H1 (cell line): Measurements from ENCODE around the gene AIG1. TPM values are rescaled to one million over a fixed set of nuclear protein-coding genes. Genes with fewer than 3 reads are reported as not detected.
"Not testable (repeated sequence)": the region's sequence is repeated elsewhere in the genome, so short reads cannot be mapped to it uniquely, and the experiment has no call there.

ENCODE experiments used
- CTCF ChIA-PET: fragments of 300-600 bp; sonication (Branson Sonifier 250); formaldehyde crosslinking; loops from one replicate; lab custom pipeline; 2021; ENCODE audit not compliant: partially characterized antibody; lab: Charles Lee
- POLR2A ChIA-PET: fragments of 300-600 bp; sonication (Branson Sonifier 250); formaldehyde crosslinking; loops from one replicate; lab custom pipeline; 2021; ENCODE audit warnings: inconsistent platforms; ENCODE audit not compliant: partially characterized antibody; lab: Charles Lee
- DNase-seq, 2 experiments: peaks; one replicate each; pipeline versions ENCODE4 v3.0.0 to v3.0.0-alpha.2; 2010 to 2022; ENCODE audit warnings: low spot score in 2 of 2, low read depth in 1 of 2, mixed read lengths in 1 of 2
- FAIRE-seq: peaks from 2 replicates; lab custom pipeline; 2011; peaks lifted over from hg19 to GRCh38; lab: Jason Lieb, UNC
- H2AFZ ChIP-seq: 2 replicates; pipeline ENCODE4 v1.8.1; 2012; ENCODE audit warnings: low read length, inconsistent platforms
- H2AK5ac ChIP-seq: 2 replicates; pipeline ENCODE4 v1.6.1; 2013; ENCODE audit warnings: low read depth, low read length
- H2BK120ac ChIP-seq: replicated peaks from 2 replicates; pipeline ENCODE3; 2013; ENCODE audit warnings: low read depth, low read length, inconsistent platforms
- H2BK12ac ChIP-seq: 2 replicates; pipeline ENCODE4 v1.6.1; 2013; ENCODE audit warnings: low read depth, low read length
- H2BK15ac ChIP-seq: 2 replicates; pipeline ENCODE4 v1.6.1; 2013; ENCODE audit warnings: low read length
- H2BK20ac ChIP-seq: 2 replicates; pipeline ENCODE4 v1.6.1; 2013; ENCODE audit warnings: low read length
- H2BK5ac ChIP-seq: 2 replicates; pipeline ENCODE4 v1.6.1; 2013; ENCODE audit warnings: low read depth, low read length
- H3K14ac ChIP-seq: 2 replicates; pipeline ENCODE4 v1.6.1; 2013; ENCODE audit warnings: inconsistent platforms; ENCODE audit not compliant: insufficient read length
- H3K18ac ChIP-seq: 2 replicates; pipeline ENCODE4 v1.6.1; 2013; ENCODE audit warnings: low read length; ENCODE audit errors: extremely low read depth
- H3K23ac ChIP-seq: 2 replicates; pipeline ENCODE4 v1.6.1; 2013; ENCODE audit warnings: inconsistent platforms; ENCODE audit not compliant: insufficient read length
- H3K23me2 ChIP-seq: 2 replicates; pipeline ENCODE4 v1.6.1; 2013; ENCODE audit warnings: low read depth, low read length
- H3K27ac ChIP-seq: 2 replicates; pipeline ENCODE4 v1.6.1; 2011; ENCODE audit warnings: low read depth, low read length, inconsistent platforms
- H3K27me3 ChIP-seq, 4 experiments: replicated peaks in 1 of 4; 1 replicate in 1 of 4; 2 replicates in 3 of 4; pipeline versions ENCODE4 v1.6.1 to v1.8.1; 2011 to 2013; ENCODE audit warnings: low read length in 3 of 4, mild to moderate bottlenecking in 3 of 4, inconsistent platforms in 2 of 4, mixed read lengths in 2 of 4, moderate library complexity in 1 of 4; ENCODE audit not compliant: control insufficient read depth in 3 of 4, insufficient read depth in 3 of 4; ENCODE audit errors: extremely low read depth in 1 of 4
- H3K36me3 ChIP-seq, 4 experiments: 2 replicates each; pipeline versions ENCODE4 v1.6.1 to v1.8.1; 2011 to 2013; ENCODE audit warnings: mild to moderate bottlenecking in 4 of 4, low read length in 3 of 4, moderate library complexity in 2 of 4, control low read depth in 1 of 4, inconsistent platforms in 1 of 4; ENCODE audit not compliant: insufficient read depth in 4 of 4, control insufficient read depth in 2 of 4
- H3K4ac ChIP-seq: replicated peaks from 2 replicates; pipeline ENCODE3; 2013; ENCODE audit warnings: low read length, low read depth, mixed read lengths, inconsistent platforms; ENCODE audit not compliant: insufficient read length
- H3K4me1 ChIP-seq, 4 experiments: replicated peaks in 1 of 4; 1 replicate in 1 of 4; 2 replicates in 3 of 4; pipeline versions ENCODE4 v1.6.1 to v1.8.1; 2011 to 2013; ENCODE audit warnings: low read length in 3 of 4, inconsistent platforms in 2 of 4, mixed read lengths in 1 of 4; ENCODE audit not compliant: insufficient read depth in 4 of 4, control insufficient read depth in 3 of 4
- H3K4me2 ChIP-seq, 2 experiments: 2 replicates each; pipeline versions ENCODE4 v1.6.1 to v1.8.1; 2011 to 2013; ENCODE audit warnings: low read depth in 2 of 2, low read length in 2 of 2, control low read depth in 1 of 2, inconsistent platforms in 1 of 2, mild to moderate bottlenecking in 1 of 2; ENCODE audit not compliant: insufficient read depth in 1 of 2
- H3K4me3 ChIP-seq, 4 experiments: fragments of 200-600, 300-600 bp in 1 of 4; sonication (generic), shearing (Covaris generic), sonication (Bioruptor Twin) in 1 of 4; 2 replicates each; pipeline versions ENCODE4 v1.5.1 to v1.8.1; 2011 to 2016; ENCODE audit warnings: low read length in 4 of 4, low read depth in 3 of 4, control low read depth in 2 of 4, inconsistent platforms in 2 of 4, mild to moderate bottlenecking in 2 of 4, mixed read lengths in 1 of 4, moderate library complexity in 1 of 4; ENCODE audit not compliant: insufficient read depth in 2 of 4; ENCODE audit errors: extremely low read depth in 1 of 4
- H3K56ac ChIP-seq: replicated peaks from 2 replicates; pipeline ENCODE3; 2013; ENCODE audit warnings: low read depth, mild to moderate bottlenecking, mixed read lengths, low read length, inconsistent platforms; ENCODE audit not compliant: insufficient read length
- H3K79me1 ChIP-seq: 2 replicates; pipeline ENCODE4 v1.6.1; 2013; ENCODE audit warnings: low read depth, low read length, control low read depth
- H3K79me2 ChIP-seq, 2 experiments: 2 replicates each; pipeline versions ENCODE4 v1.6.1 to v1.8.1; 2012 to 2013; ENCODE audit warnings: low read length in 2 of 2, mild to moderate bottlenecking in 2 of 2, inconsistent platforms in 1 of 2; ENCODE audit not compliant: insufficient read depth in 2 of 2, control insufficient read depth in 1 of 2
- H3K9ac ChIP-seq, 4 experiments: replicated peaks in 1 of 4; 1 replicate in 1 of 4; 2 replicates in 3 of 4; pipeline versions ENCODE4 v1.6.1 to v1.8.1; 2011 to 2013; ENCODE audit warnings: low read depth in 3 of 4, low read length in 3 of 4, control low read depth in 2 of 4, mild to moderate bottlenecking in 2 of 4, moderate library complexity in 2 of 4, inconsistent platforms in 1 of 4; ENCODE audit errors: extremely low read depth in 1 of 4
- H3K9me3 ChIP-seq, 2 experiments: 2 replicates each; pipeline versions ENCODE4 v1.6.1 to v1.8.1; 2012 to 2013; ENCODE audit warnings: mild to moderate bottlenecking in 2 of 2, moderate library complexity in 2 of 2, control low read depth in 1 of 2, inconsistent platforms in 1 of 2, low read depth in 1 of 2, low read length in 1 of 2, mixed read lengths in 1 of 2; ENCODE audit not compliant: insufficient read depth in 2 of 2
- H4K20me1 ChIP-seq, 2 experiments: replicated peaks in 1 of 2; 2 replicates each; pipeline versions ENCODE3 to v1.8.1; 2011 to 2013; ENCODE audit warnings: inconsistent platforms in 2 of 2, low read length in 2 of 2, mild to moderate bottlenecking in 1 of 2; ENCODE audit not compliant: insufficient read depth in 2 of 2, control insufficient read depth in 1 of 2
- H4K5ac ChIP-seq: 2 replicates; pipeline ENCODE4 v1.6.1; 2013; ENCODE audit warnings: low read length, low read depth, mixed read lengths, inconsistent platforms; ENCODE audit not compliant: insufficient read length
- H4K8ac ChIP-seq: 2 replicates; pipeline ENCODE4 v1.8.0; 2013; ENCODE audit warnings: mild to moderate bottlenecking, moderate library complexity, low read length, inconsistent platforms; ENCODE audit not compliant: insufficient read depth; ENCODE audit errors: extremely low read depth
- H4K91ac ChIP-seq: replicated peaks from 2 replicates; pipeline ENCODE3; 2013; ENCODE audit warnings: low read length, mixed read lengths, inconsistent platforms; ENCODE audit not compliant: insufficient read length
- SP4 ChIP-seq: IDR thresholded peaks from 2 replicates; pipeline ENCODE4 v1.6.1; 2012; ENCODE audit warnings: low read length, inconsistent platforms
- WGBS, 2 experiments: shearing (Covaris generic) in 1 of 2; methylation state at CpG; one replicate each; pipeline versions ENCODE4 v1.1.6 to v1.1.7; 2013 to 2015; ENCODE audit warnings: low lambda C conversion rate in 2 of 2, mixed read lengths in 2 of 2, inconsistent platforms in 1 of 2, low coverage in 1 of 2, missing lambda C conversion rate in 1 of 2; ENCODE audit not compliant: insufficient replicate concordance in 2 of 2, insufficient coverage in 1 of 2, insufficient read length in 1 of 2; ENCODE audit errors: extremely low coverage in 1 of 2, missing lambda C conversion rate in 1 of 2; 5-methylcytosine and 5-hydroxymethylcytosine counted together
- polyA plus RNA-seq, 7 experiments: library from polyadenylated mRNA; depleted of rRNA in 3 of 7; stranded (reverse) in 5 of 7; unstranded in 2 of 7; fragments of >200 nt in 5 of 7; fragments of 200-250 nt in 2 of 7; gene quantifications; 1 replicate in 5 of 7; 2 replicates in 1 of 7; 4 replicates in 1 of 7; pipeline versions ENCODE4 v1.2.1 to v1.2.3, GENCODE V29; 2011 to 2013; ENCODE audit warnings: missing spikeins in 2 of 7, mixed read lengths in 2 of 7
- total RNA-seq: library from RNA; stranded (reverse); fragmentation: NEBNext Ultra II Directional; extraction: Animal tissue kit (Norgen Biotek cat#: 25700); gene quantifications from 2 replicates; pipeline ENCODE4 v1.2.1, GENCODE V29; 2021

Gene AIG1
- total and polyA plus RNA-seq, 2 of the 8 experiments (the other 6 are each of a cell fraction or from before 2014, with no cell fraction given): 56.6 to 58.4 TPM

GRCh38 chr6:143167224-143167623, 106.5 kb downstream of the AIG1 start (continued):
- TF ChIP-seq SP4: no peak

DNA sequence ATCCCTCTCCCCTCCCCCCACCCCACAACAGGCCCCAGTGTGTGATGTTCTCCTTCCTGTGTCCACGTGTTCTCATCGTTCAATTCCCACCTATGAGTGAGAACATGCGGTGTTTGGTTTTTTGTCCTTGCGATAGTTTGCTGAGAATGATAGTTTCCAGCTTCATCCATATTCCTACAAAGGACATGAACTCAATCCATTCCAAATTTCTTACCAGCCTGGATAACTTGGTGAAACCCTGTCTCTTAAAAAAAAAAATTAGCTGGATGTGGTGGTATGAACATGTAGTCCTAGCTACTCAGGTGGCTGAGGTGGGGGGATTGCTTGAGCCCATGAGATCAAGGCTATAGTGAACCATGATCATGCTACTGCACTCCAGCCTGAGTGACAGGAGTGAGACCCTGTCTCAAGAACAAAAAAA, 107.7 kb downstream of the AIG1 start:
- H2BK12ac ChIP-seq, POLR2A ChIA-PET, H2BK5ac ChIP-seq, H3K9me3 ChIP-seq, H2BK120ac ChIP-seq, H3K79me2 ChIP-seq, H3K56ac ChIP-seq, H3K14ac ChIP-seq, H3K23ac ChIP-seq, H3K18ac ChIP-seq, FAIRE-seq, H4K5ac ChIP-seq, H3K4me3 ChIP-seq, H4K8ac ChIP-seq, H3K4me2 ChIP-seq, H2AK5ac ChIP-seq, H2BK15ac ChIP-seq, DNase-seq, H3K36me3 ChIP-seq, H4K91ac ChIP-seq, H3K79me1 ChIP-seq, H3K23me2 ChIP-seq, H2BK20ac ChIP-seq, H3K27ac ChIP-seq, H3K9ac ChIP-seq, H3K4ac ChIP-seq, H3K4me1 ChIP-seq, H2AFZ ChIP-seq, H4K20me1 ChIP-seq, H3K27me3 ChIP-seq: not testable (repeated sequence)
- CTCF ChIA-PET: interaction anchor here (0.5 to 0.6 kb wide), 3 partner anchors 16 to 219 kb away, joined by 3 read pairs; no protein-coding TSS in a partner anchor
- WGBS, 2 experiments: 92% methylated on average over 2 of the region's 4 CpGs; no CpG with 5 or more reads in 1 of the 2 experiments
